K562 (cell line): ENCODE results near the gene ZC3H10. TPM values are rescaled to one million over a fixed set of nuclear protein-coding genes. Genes with fewer than 3 reads are reported as not detected.

ENCODE experiments used
- ATAC-seq: fragments of 200-7000 bp; cut with Tn5 transposase; 3 replicates; pipeline ENCODE4 v1.9.1; 2020; ENCODE audit warnings: moderate library complexity
- BruUV-seq: library from RNA; stranded (reverse); fragments of 400-500 nt; replicated peaks from 2 replicates; lab custom pipeline; 2021; lab: Mats Ljungman, UMichigan
- CTCF ChIA-PET: fragments of 300-600 bp; formaldehyde crosslinking; extraction: SDS; loops from one replicate; lab custom pipeline; 2021; ENCODE audit warnings: low intra/inter-chr PET ratio; lab: Yijun Ruan, JAX
- POLR2A ChIA-PET: fragments of 300-600, 350-650 bp; sonication (Branson Sonifier 250); formaldehyde crosslinking; extraction: SDS; loops from one replicate; lab custom pipeline; 2021; ENCODE audit warnings: antibody characterized with exemption, inconsistent platforms; lab: Yijun Ruan, JAX
- DNase-seq, 4 experiments: peaks; one replicate each; pipeline versions ENCODE4 v3.0.0 to v3.0.0-alpha.2; 2011 to 2018; ENCODE audit warnings: low spot score in 3 of 4, mixed read lengths in 3 of 4; ENCODE audit errors: extremely low read depth in 1 of 4
- FAIRE-seq: peaks from 2 replicates; lab custom pipeline; 2011; peaks lifted over from hg19 to GRCh38; lab: Jason Lieb, UNC
- H2AFZ ChIP-seq: 2 replicates; pipeline ENCODE4 v1.6.0; 2011; ENCODE audit warnings: low read depth, low read length, control low read depth, inconsistent platforms
- H3K27ac ChIP-seq: fragments of 200-600 bp; 3 replicates; pipeline ENCODE4 v1.8.0; 2011; ENCODE audit warnings: low read depth, mild to moderate bottlenecking, control low read depth, inconsistent platforms, low read length, moderate library complexity, mixed read lengths; ENCODE audit errors: extremely low read depth
- H3K27me3 ChIP-seq, 2 experiments: fragments of 300-600 bp in 1 of 2; 2 replicates in 1 of 2; 3 replicates in 1 of 2; pipeline versions ENCODE4 v1.6.0 to v1.8.0; 2011; ENCODE audit warnings: inconsistent platforms in 2 of 2, low read length in 2 of 2, mild to moderate bottlenecking in 1 of 2, mixed read lengths in 1 of 2, moderate library complexity in 1 of 2; ENCODE audit not compliant: control insufficient read depth in 2 of 2, insufficient read depth in 2 of 2
- H3K36me3 ChIP-seq: fragments of 300-600 bp; 3 replicates; pipeline ENCODE4 v1.8.0; 2011; ENCODE audit warnings: mild to moderate bottlenecking, low read length, inconsistent platforms; ENCODE audit not compliant: control insufficient read depth, insufficient read depth
- H3K4me1 ChIP-seq, 2 experiments: fragments of 200-600 bp in 1 of 2; replicated peaks in 1 of 2; 2 replicates in 1 of 2; 3 replicates in 1 of 2; pipeline versions ENCODE4 v1.5.1 to v1.8.0; 2011; ENCODE audit warnings: inconsistent platforms in 2 of 2, low read length in 2 of 2, mild to moderate bottlenecking in 1 of 2, mixed read lengths in 1 of 2, moderate library complexity in 1 of 2; ENCODE audit not compliant: control insufficient read depth in 2 of 2, insufficient read depth in 2 of 2
- H3K4me2 ChIP-seq: 2 replicates; pipeline ENCODE4 v1.6.1; 2011; ENCODE audit warnings: low read length, control low read depth, inconsistent platforms, mixed read lengths; ENCODE audit not compliant: insufficient read depth
- H3K4me3 ChIP-seq: fragments of 200-600 bp; sonication (generic), shearing (Covaris generic); 2 replicates; pipeline ENCODE4 v1.5.1; 2016; ENCODE audit warnings: control low read depth, inconsistent platforms
- H3K79me2 ChIP-seq: fragments of 200-600 bp; 3 replicates; pipeline ENCODE4 v1.8.0; 2011; ENCODE audit warnings: low read length, inconsistent platforms; ENCODE audit not compliant: control insufficient read depth, insufficient read depth
- H3K9ac ChIP-seq, 2 experiments: 2 replicates each; pipeline versions ENCODE4 v1.6.0 to v1.6.1; 2011; ENCODE audit warnings: low read depth in 2 of 2, low read length in 2 of 2, control low read depth in 1 of 2, inconsistent platforms in 1 of 2, mild to moderate bottlenecking in 1 of 2, mixed read lengths in 1 of 2; ENCODE audit not compliant: insufficient read depth in 1 of 2
- H3K9me1 ChIP-seq: one replicate; pipeline ENCODE4 v1.6.0; 2011; ENCODE audit warnings: inconsistent platforms, mild to moderate bottlenecking, low read length, moderate library complexity; ENCODE audit not compliant: control insufficient read depth, insufficient read depth
- H3K9me3 ChIP-seq: replicated peaks from 2 replicates; pipeline ENCODE4 v1.5.1; 2011; ENCODE audit warnings: low read depth, low read length, inconsistent platforms; ENCODE audit not compliant: control insufficient read depth, insufficient read depth
- H4K20me1 ChIP-seq: replicated peaks from 2 replicates; pipeline ENCODE4 v1.6.1; 2011; ENCODE audit warnings: low read length, inconsistent platforms, mixed read lengths; ENCODE audit not compliant: control insufficient read depth, insufficient read depth
- BCOR ChIP-seq: fragments of 450-650 bp; IDR thresholded peaks from 2 replicates; pipeline ENCODE4 v1.6.1; 2016
- CBFB ChIP-seq: sonication (generic); formaldehyde crosslinking; IDR thresholded peaks from 2 replicates; pipeline ENCODE4 v1.4.0; 2020; ENCODE audit warnings: mild to moderate bottlenecking, missing genetic modification reagents
- CTBP1 ChIP-seq: fragments of 450-650 bp; IDR thresholded peaks from 2 replicates; pipeline ENCODE4 v1.6.1; 2016; ENCODE audit warnings: borderline replicate concordance
- ESRRA ChIP-seq: fragments of 450-650 bp; IDR thresholded peaks from 2 replicates; pipeline ENCODE4 v1.6.1; 2014; ENCODE audit warnings: low read depth, mild to moderate bottlenecking, moderate library complexity, borderline replicate concordance
- HNRNPL ChIP-seq: fragments of 200-400 bp; formaldehyde crosslinking; IDR thresholded peaks from 2 replicates; pipeline ENCODE4 v1.6.1; 2017; ENCODE audit warnings: low read depth, mild to moderate bottlenecking, low read length
- KDM5B ChIP-seq: fragments of 200-600 bp; sonication (generic); IDR thresholded peaks from 2 replicates; pipeline ENCODE4 v1.6.1; 2012; ENCODE audit warnings: low read depth, mild to moderate bottlenecking, moderate library complexity, low read length, control low read depth, inconsistent platforms; ENCODE audit not compliant: insufficient replicate concordance
- NFIC ChIP-seq: fragments of 450-650 bp; IDR thresholded peaks from 2 replicates; pipeline ENCODE4 v1.6.1; 2017; ENCODE audit warnings: mild to moderate bottlenecking, inconsistent platforms
- NUFIP1 ChIP-seq: fragments of 450-650 bp; IDR thresholded peaks from 2 replicates; pipeline ENCODE4 v1.6.1; 2018; ENCODE audit not compliant: partially characterized antibody
- POLR2G ChIP-seq: fragments of 200-400 bp; formaldehyde crosslinking; IDR thresholded peaks from 2 replicates; pipeline ENCODE4 v1.6.1; 2017; ENCODE audit warnings: low read depth, mild to moderate bottlenecking, antibody characterized with exemption, low read length, moderate library complexity
- SMARCC2 ChIP-seq: fragments of 450-650 bp; IDR thresholded peaks from 2 replicates; pipeline ENCODE4 v1.6.1; 2017; ENCODE audit warnings: antibody characterized with exemption, moderate library complexity, mild to moderate bottlenecking, low read depth
- TARDBP ChIP-seq: fragments of 450-650 bp; IDR thresholded peaks from 2 replicates; pipeline ENCODE4 v1.6.1; 2016
- XRCC5 ChIP-seq: fragments of 200-400 bp; formaldehyde crosslinking; IDR thresholded peaks from 2 replicates; pipeline ENCODE4 v1.6.1; 2017; ENCODE audit warnings: low read depth, mild to moderate bottlenecking, low read length
- ZBTB7A ChIP-seq: IDR thresholded peaks from 2 replicates; pipeline ENCODE4 v1.6.1; 2011; ENCODE audit warnings: low read depth, mild to moderate bottlenecking, low read length, moderate library complexity, borderline replicate concordance; ENCODE audit not compliant: control insufficient read depth
- ZFX ChIP-seq: sonication (generic); formaldehyde crosslinking; IDR thresholded peaks from 2 replicates; pipeline ENCODE4 v1.8.0; 2022; ENCODE audit warnings: mild to moderate bottlenecking, missing genetic modification reagents, moderate library complexity
- ZKSCAN3 ChIP-seq: fragments of 250-450 bp; sonication (Bioruptor Pico); IDR thresholded peaks from 2 replicates; pipeline ENCODE4 v1.4.0; 2020
- ZNF212 ChIP-seq: fragments of 450-650 bp; formaldehyde crosslinking; IDR thresholded peaks from 2 replicates; pipeline ENCODE4 v1.4.0; 2020; ENCODE audit warnings: mild to moderate bottlenecking
- WGBS: fragments of 100-300 bp; shearing (Covaris generic); methylation state at CpG from one replicate; pipeline ENCODE4 v1.1.6; 2016; ENCODE audit warnings: low coverage, mixed read lengths; ENCODE audit not compliant: insufficient coverage; ENCODE audit errors: missing lambda C conversion rate; 5-methylcytosine and 5-hydroxymethylcytosine counted together
- in situ Hi-C: fragments of 300-500 bp; cut with MboI; formaldehyde crosslinking; loops from 4 replicates; pipeline ENCODE4 v1.15.0; 2018; ENCODE audit warnings: inconsistent platforms, mixed read lengths
- intact Hi-C: fragments of 100-400 bp; cut with micrococcal nuclease; formaldehyde crosslinking; loops from 2 replicates; pipeline ENCODE4 v1.14.2; 2022
- polyA plus RNA-seq, 8 experiments: library from polyadenylated mRNA; depleted of rRNA in 4 of 8; stranded (reverse) in 5 of 8; unstranded in 3 of 8; fragments of >200 nt; fragmentation: Nextera tagmentation in 2 of 8; fragmentation: Illumina TruSeq in 1 of 8; extraction: Ambion mirVana in 2 of 8; extraction: Trizol in 1 of 8; gene quantifications; 2 replicates each; pipeline versions ENCODE4 v1.2.1 to v1.2.3, GENCODE V29; 2011 to 2014; ENCODE audit warnings: inconsistent platforms in 1 of 8, missing spikeins in 1 of 8
- total RNA-seq, 7 experiments: library from RNA; depleted of rRNA in 6 of 7; stranded (reverse); fragments of >200 nt in 6 of 7; fragmentation: Illumina TruSeq in 2 of 7; extraction: Trizol in 2 of 7; gene quantifications; 2 replicates each; pipeline versions ENCODE4 v1.2.1 to v1.2.3, GENCODE V29; 2011 to 2021; ENCODE audit warnings: low replicate concordance in 1 of 7

Gene ZC3H10
- total and polyA plus RNA-seq, 9 of the 15 experiments (the other 6 are each of a cell fraction or from before 2014, with no cell fraction given), result 0.31 to 4.1 (median 1.6) TPM

GRCh38 chr12:56078427-56078826, 39.6 kb upstream of the ZC3H10 start:
- H4K20me1 ChIP-seq, result no peaks in the 10 kb centered on the region
- H3K79me2 ChIP-seq, result no peaks in the 10 kb centered on the region
- in situ Hi-C loops, result no loop called here
- no peak overlapping the region for H3K9ac ChIP-seq
- POLR2A ChIA-PET, result no interaction called here
- CTCF ChIA-PET, result no interaction called here
- H3K27ac ChIP-seq, result no peak overlapping the region
- no peak overlapping the region; the same call in 1 of the 2 replicates for H2AFZ ChIP-seq
- H3K4me3 ChIP-seq, result no peak overlapping the region
- no peak overlapping the region for H3K4me2 ChIP-seq
- H3K9me1 ChIP-seq, result no peaks in the 10 kb centered on the region
- ATAC-seq, result no peak
- no peaks in the 10 kb centered on the region for H3K27me3 ChIP-seq
- no peaks in the 10 kb centered on the region for H3K36me3 ChIP-seq
- WGBS, result 100% methylated on average over 1 of the region's 1 CpG
- intact Hi-C loops, result no loop called here
- H3K4me1 ChIP-seq, result peaks cover 30 to 40% of the 10 kb centered on the region in 2 experiments
- FAIRE-seq, result no peak
- TF ChIP-seq ESRRA (peak; percentile 93), ZKSCAN3 (CRISPR knock-in tag) (no peak)
- DNase-seq, result peak in 1 of 4 experiments; percentile 4
- no peaks in the 10 kb centered on the region for H3K9me3 ChIP-seq
- BruUV-seq, result no TSS peak

DNA sequence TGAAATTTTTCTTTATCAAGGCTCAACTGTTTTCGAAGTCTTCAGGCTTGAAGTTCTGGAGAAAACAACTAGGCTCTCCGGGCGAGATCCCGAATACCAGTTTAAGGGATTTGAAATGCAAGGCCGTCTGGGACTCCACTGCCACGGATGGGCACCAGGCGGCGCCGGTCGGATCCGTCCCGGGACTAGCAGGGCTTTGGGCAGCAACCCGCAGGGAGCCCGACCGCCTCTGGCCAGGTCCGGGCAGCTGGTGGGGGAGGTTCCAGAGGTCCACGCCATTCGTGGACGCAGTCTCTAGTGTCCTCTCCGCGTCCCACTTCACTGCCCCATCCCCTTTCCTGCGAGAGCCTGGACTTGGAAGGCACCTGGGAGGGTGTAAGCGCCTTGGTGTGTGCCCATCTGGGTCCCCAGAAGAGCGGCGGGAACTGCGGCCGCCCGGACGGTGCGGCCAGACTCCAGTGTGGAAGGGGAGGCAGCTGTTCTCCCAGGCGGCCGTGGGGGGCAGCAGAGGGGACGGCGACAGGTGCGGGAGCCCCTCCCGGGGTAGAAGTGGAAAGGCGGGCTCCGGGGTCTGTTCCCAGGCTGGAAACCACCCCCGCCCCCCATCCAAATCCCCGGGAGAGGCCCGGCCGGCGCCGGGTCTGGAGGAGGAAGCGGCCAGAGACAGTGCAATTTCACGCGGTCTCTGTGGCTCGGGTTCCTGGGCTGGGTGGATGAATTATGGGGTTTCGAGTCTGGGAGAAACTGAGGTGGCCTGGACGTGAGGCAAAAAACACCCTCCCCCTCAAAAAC, 38.9 kb upstream of the ZC3H10 start:
- H3K36me3 ChIP-seq, result no peaks in the 10 kb centered on the region
- FAIRE-seq (no peak), DNase-seq (peak; percentile 73 to 88 (median 85)), ATAC-seq (peak; percentile 84)
- H3K79me2 ChIP-seq, result no peaks in the 10 kb centered on the region
- no peaks in the 10 kb centered on the region for H3K9me3 ChIP-seq
- no TSS peak for BruUV-seq
- peak overlapping the region; percentile 89 for H3K4me2 ChIP-seq
- ChIA-PET POLR2A (interaction anchor here (0.5 to 1.8 kb wide), 8 partner anchors 9 to 79 kb away, joined by 3 to 5 read pairs (median 3); partner anchors contain the start of genes MYL6 and ZC3H10), CTCF (interaction anchor here (0.6 kb wide), 1 partner anchor 31 kb away, joined by 4 read pairs; no protein-coding TSS in a partner anchor)
- no peak overlapping the region for H3K27ac ChIP-seq
- peak overlapping the region; percentile 51 for H3K4me3 ChIP-seq
- H3K9me1 ChIP-seq, result no peaks in the 10 kb centered on the region
- no peaks in the 10 kb centered on the region for H4K20me1 ChIP-seq
- no peaks in the 10 kb centered on the region for H3K27me3 ChIP-seq
- H3K4me1 ChIP-seq, result peaks cover 31 to 40% of the 10 kb centered on the region in 2 experiments
- intact Hi-C loops (no loop called here), in situ Hi-C loops (no loop called here)
- WGBS, result 13% methylated on average over 45 of the region's 50 CpGs
- peak overlapping the region; percentile 46 to 90 for H3K9ac ChIP-seq
- peak overlapping the region; percentile 84 for H2AFZ ChIP-seq
- TF ChIP-seq NUFIP1 (no peak), POLR2G (peak; percentile 73), SMARCC2 (no peak), CTBP1 (peak; percentile 40; the same call in 1 of the 2 replicates), ZNF212 (CRISPR knock-in tag) (no peak), ZFX (CRISPR knock-in tag) (0 out of 2 replicates have a peak, but pooled peaks have one; percentile 19), CBFB (CRISPR knock-in tag) (peak; percentile 50; the same call in 1 of the 2 replicates), BCOR (0 out of 2 replicates have a peak, but pooled peaks have one; percentile 29), XRCC5 (peak; percentile 49; the same call in 1 of the 2 replicates), ZBTB7A (no peak; the same call in 1 of the 2 replicates), HNRNPL (peak; percentile 59; the same call in 1 of the 2 replicates), TARDBP (peak; percentile 59; the same call in 1 of the 2 replicates), NFIC (peak; percentile 48), KDM5B (peak; percentile 5)
